Lower lobe of right lung (tissue), 2 donors: ENCODE measurements around the gene ENPP6. TPM values are rescaled to one million over a fixed set of nuclear protein-coding genes. Genes with fewer than 3 reads are reported as not detected.
"Not testable (repeated sequence)": the region's sequence is repeated elsewhere in the genome, so short reads cannot be mapped to it uniquely, and the experiment has no call there.

ENCODE experiments used
- ATAC-seq, 2 donors: fragments of 200-7000 bp; cut with Tn5 transposase; one replicate each; pipeline ENCODE4 v1.9.1; 2020 to 2022; ENCODE audit warnings: mild to moderate bottlenecking in 2 of 2, moderate library complexity in 2 of 2
- DNase-seq: peaks from one replicate; pipeline ENCODE4 v3.0.0-alpha.2; 2020
- H3K27ac ChIP-seq: fragments of 200-600 bp; one replicate; pipeline ENCODE4 v1.8.0; 2022
- H3K27me3 ChIP-seq: fragments of 200-600 bp; one replicate; pipeline ENCODE4 v1.8.0; 2022; ENCODE audit warnings: low read depth
- H3K36me3 ChIP-seq: fragments of 200-600 bp; one replicate; pipeline ENCODE4 v1.8.0; 2022; ENCODE audit warnings: mild to moderate bottlenecking
- H3K4me1 ChIP-seq: fragments of 200-600 bp; one replicate; pipeline ENCODE4 v1.8.0; 2022
- H3K4me3 ChIP-seq: fragments of 200-600 bp; one replicate; pipeline ENCODE4 v1.8.0; 2022; ENCODE audit warnings: mild to moderate bottlenecking
- H3K9me3 ChIP-seq: fragments of 200-600 bp; one replicate; pipeline ENCODE4 v1.8.0; 2022
- CTCF ChIP-seq: fragments of 200-600 bp; IDR thresholded peaks from one replicate; pipeline ENCODE4 v1.8.0; 2022; ENCODE audit warnings: antibody characterized with exemption, mild to moderate bottlenecking
- intact Hi-C: fragments of 100-400 bp; cut with DNase I; formaldehyde crosslinking; loops from one replicate; pipeline ENCODE4 v1.11.0; 2022
- total RNA-seq: library from RNA; stranded (reverse); fragmentation: NEBNext Ultra II Directional; extraction: Animal tissue kit (Norgen Biotek cat#: 25700); gene quantifications from one replicate; pipeline ENCODE4 v1.2.1, GENCODE V29; 2021
- donor health status: DM: no; HTN: yes; CAD: no; lungs with severe emphysema.

ENPP6 gene
- total RNA-seq, 1 donor from 2014 or later = 0.74 TPM

GRCh38 chr4:184061582-184061981, 156.1 kb downstream of the ENPP6 start:
- H3K4me3 ChIP-seq = no peak overlapping the region
- no peaks in the 10 kb centered on the region for H3K9me3 ChIP-seq
- no peak for TF ChIP-seq CTCF
- no peaks in the 10 kb centered on the region for H3K27me3 ChIP-seq
- no peak for DNase-seq
- ATAC-seq = no peak
- H3K36me3 ChIP-seq = no peaks in the 10 kb centered on the region
- no peaks in the 10 kb centered on the region for H3K4me1 ChIP-seq
- intact Hi-C loops = no loop called here
- no peak overlapping the region for H3K27ac ChIP-seq

- intact Hi-C loops = no loop called here
- ATAC-seq (no peak), DNase-seq (no peak)
- H3K27ac ChIP-seq = no peak overlapping the region
- no peaks in the 10 kb centered on the region for H3K27me3 ChIP-seq
- no peak for TF ChIP-seq CTCF
- H3K9me3 ChIP-seq = no peaks in the 10 kb centered on the region
- no peak overlapping the region for H3K4me3 ChIP-seq
- H3K4me1 ChIP-seq = no peaks in the 10 kb centered on the region
- no peaks in the 10 kb centered on the region for H3K36me3 ChIP-seq
Observed at GRCh38 chr4:184059099-184059498, 158.6 kb downstream of the ENPP6 start.

- Histone ChIP-seq H3K36me3 (no peaks in the 10 kb centered on the region), H3K9me3 (no peaks in the 10 kb centered on the region), H3K4me3 (no peak overlapping the region), H3K27me3 (no peaks in the 10 kb centered on the region), H3K27ac (no peak overlapping the region), H3K4me1 (no peaks in the 10 kb centered on the region)
- ATAC-seq = no peak
- DNase-seq = no peak
- TF ChIP-seq CTCF = no peak
- intact Hi-C loops = no loop called here
Observed at GRCh38 chr4:184058026-184058425, 159.6 kb downstream of the ENPP6 start.

GRCh38 chr4:184056877-184057276, 160.8 kb downstream of the ENPP6 start:
- Histone ChIP-seq H3K4me1 (no peaks in the 10 kb centered on the region), H3K9me3 (no peaks in the 10 kb centered on the region), H3K27ac (no peak overlapping the region), H3K27me3 (no peaks in the 10 kb centered on the region), H3K4me3 (no peak overlapping the region), H3K36me3 (no peaks in the 10 kb centered on the region)
- intact Hi-C loops = no loop called here
- TF ChIP-seq CTCF = no peak
- DNase-seq (no peak), ATAC-seq (no peak)

GRCh38 chr4:184053434-184053833, 164.2 kb downstream of the ENPP6 start:
- Histone ChIP-seq H3K4me1 (no peaks in the 10 kb centered on the region), H3K27me3 (no peaks in the 10 kb centered on the region), H3K4me3 (no peak overlapping the region), H3K36me3 (no peaks in the 10 kb centered on the region), H3K27ac (no peak overlapping the region), H3K9me3 (no peaks in the 10 kb centered on the region)
- ATAC-seq (no peak), DNase-seq (no peak)
- TF ChIP-seq CTCF = no peak
- intact Hi-C loops = no loop called here

- no peaks in the 10 kb centered on the region for H3K4me1 ChIP-seq
- no peak overlapping the region for H3K27ac ChIP-seq
- no peak for ATAC-seq
- TF ChIP-seq CTCF = no peak
- H3K27me3 ChIP-seq = no peaks in the 10 kb centered on the region
- intact Hi-C loops = no loop called here
- no peak overlapping the region for H3K4me3 ChIP-seq
- no peaks in the 10 kb centered on the region for H3K36me3 ChIP-seq
- H3K9me3 ChIP-seq = no peaks in the 10 kb centered on the region
- no peak for DNase-seq
Observed at GRCh38 chr4:184052616-184053015, 165.1 kb downstream of the ENPP6 start.

GRCh38 chr4:184051262-184051661, 166.4 kb downstream of the ENPP6 start:
- intact Hi-C loops, H3K27me3 ChIP-seq, H3K9me3 ChIP-seq, H3K27ac ChIP-seq, H3K4me3 ChIP-seq, ATAC-seq, H3K36me3 ChIP-seq, DNase-seq, H3K4me1 ChIP-seq: not testable (repeated sequence)
